Measurements from ENCODE around the gene KAZALD1. TPM values are rescaled to one million over a fixed set of nuclear protein-coding genes. Genes with fewer than 3 reads are reported as not detected.

Gene KAZALD1
- total RNA-seq, 1 donor from 2014 or later, result 12.1 TPM

DNA sequence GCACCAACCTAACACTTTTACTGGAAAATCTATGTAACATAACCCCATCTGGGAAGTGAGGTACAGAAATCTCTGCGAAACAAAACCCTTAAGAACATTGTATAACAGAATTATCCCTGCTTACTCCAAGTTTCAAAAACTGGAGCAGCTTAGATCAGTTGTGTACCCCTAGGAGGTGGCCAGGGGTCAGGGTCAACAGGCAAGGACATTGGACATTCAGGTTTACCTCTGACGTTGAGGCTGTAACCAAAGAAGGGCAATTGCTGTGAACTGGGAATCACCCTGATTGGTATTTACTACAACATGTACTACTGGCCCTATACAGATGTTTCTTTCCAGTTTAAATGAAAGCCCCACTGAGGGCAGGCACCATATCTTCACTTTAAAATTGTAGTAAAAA is 17.7 kb upstream of the KAZALD1 start:
- intact Hi-C loops (cut with DNase I), result no loop called here

DNA sequence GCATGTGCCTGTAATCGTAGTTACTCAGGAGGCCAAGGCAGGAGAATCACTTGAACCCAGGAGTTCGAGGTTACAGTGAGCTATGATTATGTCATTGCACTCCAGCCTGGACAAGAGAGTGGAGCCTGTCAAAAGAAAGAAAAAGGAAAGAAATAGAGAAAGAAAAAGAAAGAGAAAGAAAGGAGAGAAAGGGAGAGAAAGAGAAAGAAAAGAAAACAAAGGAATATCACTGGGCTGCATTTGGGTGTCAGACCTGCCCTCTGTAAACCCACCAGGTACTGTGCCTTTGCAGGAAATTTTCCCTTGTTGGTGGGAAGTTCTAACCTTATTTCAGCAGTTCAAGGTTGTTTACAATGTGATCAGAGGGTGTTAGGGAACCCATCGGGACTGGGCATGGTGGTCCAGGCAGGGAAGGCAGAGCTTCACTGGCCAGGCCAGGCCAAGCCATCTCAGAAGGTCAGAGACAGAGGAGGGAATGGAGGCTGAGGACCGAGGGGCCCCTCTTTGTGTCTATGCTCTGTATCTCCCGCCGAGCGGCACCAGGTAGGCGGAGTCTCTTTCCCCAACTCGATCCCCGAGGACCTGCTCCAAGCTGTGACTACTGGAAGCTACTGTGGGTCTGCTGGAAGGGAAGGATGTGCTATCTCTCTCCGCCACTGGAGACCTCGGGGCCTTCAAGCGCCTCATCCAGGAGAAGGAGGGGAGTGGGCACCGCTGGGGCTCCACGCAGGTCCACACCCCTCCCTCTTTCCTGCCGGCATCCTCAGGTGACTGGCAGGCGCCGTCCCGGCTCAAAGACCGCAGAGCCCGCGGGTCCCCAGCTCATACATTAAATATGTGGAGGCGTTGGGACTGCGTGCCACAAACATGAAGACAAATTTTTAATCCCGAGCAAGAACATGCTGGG is 15.2 kb upstream of the KAZALD1 start:
- intact Hi-C loops (cut with DNase I), result no loop called here
- no peak for DNase-seq (ENCODE audit: low spot score)

More for the DNA sequence above, 17.7 kb upstream of the KAZALD1 start:
- no peak for DNase-seq (ENCODE audit: low spot score)

DNA sequence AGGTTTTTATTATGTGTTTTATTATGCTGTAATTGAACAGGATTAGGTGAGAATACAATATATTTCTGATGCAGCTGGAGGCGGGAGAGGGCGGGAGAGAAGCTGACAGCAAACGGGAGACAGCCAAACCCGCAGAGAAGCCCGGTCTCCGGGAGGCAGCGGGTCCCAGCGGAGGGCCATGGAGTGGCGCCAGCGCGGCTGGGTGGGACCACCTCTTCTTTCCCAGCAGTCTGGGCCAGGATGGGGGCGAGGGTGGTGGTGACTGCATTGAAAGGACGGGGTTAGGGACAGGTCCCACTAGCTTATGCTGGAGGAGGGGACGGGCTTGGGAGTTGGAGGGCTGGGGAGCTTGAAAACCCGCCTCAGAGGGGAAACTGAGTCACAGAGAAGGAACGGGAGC is 14.5 kb upstream of the KAZALD1 start:
- intact Hi-C loops (cut with DNase I), result no loop called here
- DNase-seq (ENCODE audit: low spot score), result no peak

DNA sequence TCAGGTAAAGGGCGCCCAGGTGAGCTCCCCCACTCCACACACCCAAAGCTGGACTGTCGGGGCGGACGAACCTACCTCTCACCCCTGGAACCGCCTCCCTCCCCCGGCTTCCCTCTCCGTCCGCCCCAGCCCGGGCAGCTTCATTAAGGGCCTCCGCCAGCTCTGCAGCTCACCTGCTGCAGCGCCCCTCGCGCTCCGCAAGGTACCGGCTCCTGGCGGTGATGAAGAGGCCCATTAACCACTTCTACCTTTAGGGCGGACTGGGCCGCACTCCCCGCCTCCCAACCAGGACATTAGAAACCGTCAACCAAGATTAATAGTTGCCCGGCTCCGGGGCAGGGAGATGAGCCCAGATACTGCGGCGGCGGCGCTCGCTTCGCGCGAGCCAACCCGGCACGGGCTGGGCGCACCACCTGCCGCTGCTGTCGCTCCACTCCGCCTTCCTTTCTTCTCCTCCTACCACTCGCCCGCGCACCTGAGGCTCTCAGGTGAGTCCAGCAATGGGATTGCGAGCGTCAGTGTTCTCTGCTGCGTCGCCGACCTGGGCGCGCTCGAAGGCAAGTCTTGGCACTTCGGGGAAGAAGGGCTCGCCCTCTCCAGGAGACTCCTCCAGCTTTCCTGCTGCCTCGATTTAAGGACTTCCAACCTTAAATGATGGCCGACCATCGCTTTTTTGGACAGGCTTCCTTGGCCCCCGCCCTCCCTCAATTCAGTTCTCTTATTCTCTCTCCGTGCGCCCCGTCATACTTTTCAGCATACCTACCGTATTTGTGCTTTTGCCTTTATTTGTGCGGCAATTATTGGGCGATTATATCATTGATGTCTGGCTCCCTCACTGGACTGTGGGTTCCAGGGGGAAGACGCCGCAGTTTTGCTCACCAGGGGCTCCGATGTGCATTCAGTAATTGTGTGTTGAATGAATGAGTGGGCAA is 13.6 kb upstream of the KAZALD1 start:
- intact Hi-C loops (cut with DNase I), result no loop called here

DNA sequence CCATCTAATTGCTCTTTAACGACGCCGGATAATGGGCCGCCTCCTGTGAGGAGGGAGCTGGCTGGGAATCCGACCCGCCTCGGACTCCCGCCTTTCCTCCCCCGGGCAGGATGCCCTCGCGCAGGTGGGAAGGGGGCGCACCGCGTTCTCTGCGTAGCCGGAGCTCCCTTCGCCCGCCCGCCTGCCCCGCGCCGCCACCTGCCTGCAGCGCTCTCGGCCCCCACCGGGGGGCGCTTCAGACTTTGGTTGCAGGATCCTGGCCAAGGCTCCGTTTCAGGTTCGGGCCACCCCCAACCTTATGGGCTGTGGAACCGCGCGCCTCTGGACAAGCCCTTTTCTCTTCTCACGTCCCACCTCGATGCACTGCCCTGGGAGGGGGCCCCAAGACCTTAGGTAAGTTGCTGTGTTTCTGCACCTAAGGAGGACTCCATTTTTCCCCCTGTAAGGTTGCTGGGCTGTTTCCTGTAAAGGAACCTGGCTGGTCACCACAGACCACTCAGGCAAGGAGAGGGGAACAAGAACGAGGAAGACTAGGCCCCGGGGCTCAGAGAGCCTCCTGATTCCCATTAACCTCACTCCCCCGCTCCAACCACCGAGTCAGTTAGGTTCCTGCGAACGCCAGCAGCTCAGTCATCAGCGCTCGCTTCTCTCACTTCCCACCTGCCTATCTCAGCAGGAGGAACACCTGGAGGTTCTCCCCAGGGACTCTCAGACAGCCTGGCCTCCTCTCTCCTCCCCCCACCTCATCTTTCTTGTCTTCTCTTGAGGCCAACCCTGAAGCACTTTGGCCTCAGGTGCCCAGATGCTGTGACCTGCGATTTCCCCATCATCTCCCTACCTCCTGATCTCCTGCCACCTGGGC is 11.3 kb upstream of the KAZALD1 start:
- intact Hi-C loops (cut with DNase I), result loop anchor here (5.0 kb wide), 1 partner anchor 92 kb away; no protein-coding TSS in a partner anchor
- peak; percentile 85 for DNase-seq (ENCODE audit: low spot score)

More for the DNA sequence above, 13.6 kb upstream of the KAZALD1 start:
- peak; percentile 65 for DNase-seq (ENCODE audit: low spot score)

DNA sequence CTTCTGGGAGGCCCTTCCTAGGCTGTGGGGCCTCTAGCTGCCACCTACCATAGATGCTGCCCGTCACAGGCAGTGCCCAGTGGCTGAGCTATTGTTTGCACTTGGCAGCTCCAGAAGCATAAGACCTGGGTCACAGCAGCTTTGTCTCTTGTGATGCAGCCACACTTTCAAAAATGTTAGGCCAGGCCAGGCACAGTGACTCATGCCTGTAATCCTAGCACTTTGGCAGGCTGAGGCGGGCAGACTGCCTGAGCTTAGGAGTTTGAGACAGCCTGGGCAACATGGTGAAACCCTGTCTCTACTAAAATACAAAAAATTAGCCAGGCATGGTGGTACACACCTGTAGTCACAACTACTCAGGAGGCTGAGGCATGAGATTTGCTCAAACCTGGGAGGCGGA is 9.5 kb upstream of the KAZALD1 start:
- intact Hi-C loops (cut with DNase I), result loop anchor here (5.0 kb wide), 1 partner anchor 90 kb away; no protein-coding TSS in a partner anchor
- DNase-seq (ENCODE audit: low spot score), result no peak

DNA sequence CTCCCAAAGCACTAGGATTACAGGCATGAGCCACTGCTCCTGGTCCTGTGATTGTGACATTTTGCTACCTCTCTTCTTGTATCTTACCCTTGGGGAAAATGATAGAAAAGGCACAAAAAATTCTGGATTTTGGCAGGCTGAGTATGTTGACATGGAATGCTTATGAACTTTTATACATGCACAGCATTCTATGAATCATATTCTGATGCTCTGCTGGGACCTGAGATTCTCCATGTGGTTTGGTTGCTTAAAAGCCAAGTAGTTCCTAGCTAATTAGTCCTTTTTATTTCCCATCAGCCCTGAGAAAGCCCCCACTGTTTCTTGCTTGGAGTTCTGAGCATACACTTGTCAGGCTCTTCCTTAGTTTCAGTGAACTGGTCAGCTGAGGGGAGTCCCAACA is 8.3 kb upstream of the KAZALD1 start:
- intact Hi-C loops (cut with DNase I), result loop anchor here (5.0 kb wide), 1 partner anchor 89 kb away; no protein-coding TSS in a partner anchor
- DNase-seq (ENCODE audit: low spot score), result no peak

DNA sequence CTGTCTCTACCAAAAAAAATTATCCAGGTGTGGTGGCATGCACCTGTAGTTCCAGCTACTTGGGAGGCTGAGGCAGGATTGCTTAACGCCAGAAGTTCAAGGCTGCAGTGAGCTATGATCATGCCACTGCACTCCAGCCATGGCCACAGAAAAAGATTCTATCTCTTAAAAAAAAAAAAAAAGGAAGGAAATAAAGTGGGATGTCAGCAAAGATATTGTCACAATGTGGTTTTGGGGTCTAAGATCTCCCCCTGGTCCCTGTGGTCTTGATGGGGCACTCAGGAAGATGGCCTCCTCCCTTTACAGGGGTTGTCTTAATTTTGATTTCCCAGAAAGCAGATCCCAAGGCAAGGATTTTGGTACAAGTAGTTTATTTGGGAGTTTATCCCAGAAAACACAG is 7.4 kb upstream of the KAZALD1 start:
- no peak for DNase-seq (ENCODE audit: low spot score)
- intact Hi-C loops (cut with DNase I), result loop anchor here (5.0 kb wide), 1 partner anchor 88 kb away; no protein-coding TSS in a partner anchor

DNA sequence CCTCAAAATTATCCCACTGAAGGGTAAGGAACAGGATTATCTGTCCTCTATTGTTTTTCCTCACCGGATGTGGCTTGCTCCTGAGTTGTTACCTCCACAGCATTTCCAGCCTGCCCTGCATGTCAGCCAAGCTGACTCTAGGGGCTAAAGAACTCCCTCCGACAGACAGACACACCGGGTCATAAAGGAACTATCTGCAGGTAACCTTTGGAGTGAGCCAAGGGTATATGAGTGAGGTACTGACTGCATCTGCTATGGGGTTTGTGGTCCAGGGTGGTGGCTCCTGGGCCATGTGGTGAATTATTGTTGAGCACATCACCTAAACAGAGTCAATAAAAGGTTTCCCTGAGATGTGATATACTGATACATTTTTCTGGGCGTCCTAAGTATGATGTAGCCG is 6.9 kb upstream of the KAZALD1 start:
- intact Hi-C loops (cut with DNase I), result loop anchor here (5.0 kb wide), 1 partner anchor 87 kb away; no protein-coding TSS in a partner anchor
- no peak for DNase-seq (ENCODE audit: low spot score)

DNA sequence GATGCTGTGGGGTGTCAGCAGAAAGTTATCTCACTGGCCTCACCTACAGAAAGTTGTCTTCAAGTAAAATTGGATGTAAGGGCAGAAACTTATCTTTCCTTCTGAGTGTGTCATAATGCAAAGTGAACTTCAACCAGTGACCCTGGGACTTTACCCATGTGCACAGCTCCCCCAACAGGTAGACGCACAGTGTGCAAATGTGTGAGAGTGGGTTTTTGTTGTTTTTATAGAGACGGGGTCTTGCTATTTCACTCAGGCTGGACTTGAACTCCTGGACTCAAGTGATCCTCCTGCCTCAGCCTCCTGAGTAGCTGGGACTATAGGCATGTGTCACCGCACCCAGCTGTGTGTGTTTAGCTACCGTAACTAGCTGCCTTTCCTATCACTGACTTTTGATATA is 6.4 kb upstream of the KAZALD1 start:
- DNase-seq (ENCODE audit: low spot score), result no peak
- intact Hi-C loops (cut with DNase I), result no loop called here

DNA sequence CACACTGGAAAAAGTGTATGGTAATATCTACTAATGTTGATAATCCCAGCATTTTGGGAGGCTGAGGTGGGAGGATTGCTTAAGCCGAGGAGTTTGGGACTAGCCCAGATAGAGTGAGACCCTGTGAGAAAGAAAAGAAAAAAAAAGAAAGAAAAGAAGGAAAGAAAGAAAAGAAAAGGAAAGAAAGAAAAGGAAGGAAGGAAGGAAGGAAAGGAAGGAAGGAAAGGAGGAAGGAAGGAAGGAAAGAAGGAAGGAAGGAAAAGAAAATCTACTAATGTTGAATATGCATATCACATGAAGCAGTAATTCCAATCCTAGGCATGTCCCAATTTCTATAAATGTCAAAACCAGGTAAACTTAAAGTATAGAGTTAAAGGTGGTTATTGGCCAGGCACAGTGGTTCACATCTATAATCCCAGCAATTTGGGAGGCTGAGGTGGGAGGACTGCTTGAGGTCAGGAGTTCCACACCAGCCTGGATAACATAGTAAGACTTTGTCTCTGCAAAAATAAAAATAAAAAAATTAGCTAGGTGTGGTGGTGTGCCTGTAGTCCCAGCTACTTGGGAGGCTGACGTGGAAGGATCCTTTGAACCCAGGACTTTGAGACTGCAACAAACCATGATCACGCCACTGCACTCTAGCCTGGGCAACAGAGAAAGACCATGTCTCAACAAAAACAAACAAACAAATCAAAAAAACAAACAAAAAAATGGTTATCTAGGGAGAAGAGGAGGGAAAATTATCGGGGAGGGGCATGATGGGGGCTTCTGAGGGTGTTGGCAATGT is 5.2 kb upstream of the KAZALD1 start:
- DNase-seq (ENCODE audit: low spot score), result no peak
- intact Hi-C loops (cut with DNase I), result no loop called here

DNA sequence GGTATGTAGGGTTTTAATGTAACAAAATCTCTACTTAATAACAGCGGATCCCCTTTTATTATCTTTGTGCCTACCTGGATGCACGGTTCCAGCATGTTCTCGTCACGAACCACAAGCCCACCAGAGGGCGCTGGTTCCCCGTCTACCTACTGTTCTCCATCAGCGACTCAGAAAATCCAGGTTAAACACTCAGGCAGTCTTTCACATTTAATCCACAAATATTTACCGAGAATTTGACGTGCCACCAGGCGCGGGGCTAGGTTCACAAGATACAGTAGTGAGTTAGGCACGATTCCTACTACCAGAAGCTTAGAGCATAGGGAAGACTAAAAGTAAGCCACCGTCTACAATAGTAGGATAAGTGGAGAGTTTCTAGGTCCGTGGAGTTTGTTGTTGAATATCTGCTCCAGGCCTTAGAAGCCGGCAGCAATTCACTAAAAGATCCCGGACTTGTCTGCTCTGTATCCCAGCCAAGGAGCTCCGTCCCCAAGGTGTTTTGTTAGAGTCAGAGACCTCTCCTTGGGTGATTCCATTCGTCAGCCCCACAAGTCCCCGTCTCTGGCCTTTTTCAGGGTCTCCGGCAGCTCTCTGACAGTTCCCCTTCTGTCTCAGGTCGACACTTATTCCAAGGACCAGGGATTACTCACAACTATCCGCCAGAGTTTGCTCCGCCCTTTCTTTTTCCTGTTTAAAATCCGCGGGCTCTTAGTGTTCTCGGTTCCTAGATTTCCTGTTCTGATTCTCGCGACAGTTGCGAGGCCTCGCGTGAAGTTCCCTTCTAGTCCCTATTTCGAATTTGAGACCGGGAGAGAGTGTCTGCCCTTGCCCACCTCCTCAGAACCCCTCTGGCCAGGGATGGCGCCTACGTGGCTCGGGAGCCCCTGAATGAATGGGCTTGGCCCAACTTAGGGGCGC is 1.5 kb upstream of the KAZALD1 start:
- intact Hi-C loops (cut with DNase I), result loop anchor here (5.0 kb wide), 1 partner anchor 63 kb away; the partner anchor contains the start of gene LZTS2

DNA sequence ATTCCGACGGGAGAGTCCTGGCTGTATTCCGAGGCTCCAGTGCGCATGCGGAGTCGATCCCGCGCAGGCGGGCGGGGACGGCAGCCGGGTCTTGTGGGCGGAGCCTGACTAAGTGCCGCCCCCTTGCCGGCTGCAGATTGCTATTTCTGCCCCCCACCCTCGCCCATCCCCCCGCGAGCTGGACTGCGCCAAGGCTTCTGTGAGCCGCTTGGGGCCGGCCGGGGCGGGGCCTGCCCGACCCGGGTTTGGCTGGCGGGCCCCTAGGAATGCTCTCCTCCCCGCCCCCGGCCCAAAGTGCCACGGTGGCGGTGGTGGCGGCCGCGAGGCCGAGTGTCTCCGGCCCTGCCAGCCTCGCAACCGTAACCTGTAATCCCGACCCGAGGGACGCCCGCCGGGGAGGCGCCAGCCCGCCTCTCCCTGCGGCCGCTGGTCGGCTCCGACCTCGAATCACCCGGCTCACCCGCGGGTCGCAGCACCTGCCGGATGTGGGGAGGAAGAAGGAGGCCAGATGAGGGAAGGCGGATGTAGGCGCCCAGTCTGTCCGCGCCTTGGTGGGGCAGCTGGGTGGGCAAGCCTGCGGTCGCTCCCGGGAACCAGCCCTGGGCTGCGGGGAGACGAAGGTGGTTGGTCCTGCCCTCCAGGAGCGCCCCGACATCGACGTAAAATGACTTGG is 702 bp upstream of the KAZALD1 start:
- peak; percentile 98 for DNase-seq (ENCODE audit: low spot score)
- intact Hi-C loops (cut with DNase I), result loop anchor here (5.0 kb wide), 1 partner anchor 64 kb away; the partner anchor contains the start of gene LZTS2

More for the DNA sequence above, 1.5 kb upstream of the KAZALD1 start:
- DNase-seq (ENCODE audit: low spot score), result peak; percentile 92

DNA sequence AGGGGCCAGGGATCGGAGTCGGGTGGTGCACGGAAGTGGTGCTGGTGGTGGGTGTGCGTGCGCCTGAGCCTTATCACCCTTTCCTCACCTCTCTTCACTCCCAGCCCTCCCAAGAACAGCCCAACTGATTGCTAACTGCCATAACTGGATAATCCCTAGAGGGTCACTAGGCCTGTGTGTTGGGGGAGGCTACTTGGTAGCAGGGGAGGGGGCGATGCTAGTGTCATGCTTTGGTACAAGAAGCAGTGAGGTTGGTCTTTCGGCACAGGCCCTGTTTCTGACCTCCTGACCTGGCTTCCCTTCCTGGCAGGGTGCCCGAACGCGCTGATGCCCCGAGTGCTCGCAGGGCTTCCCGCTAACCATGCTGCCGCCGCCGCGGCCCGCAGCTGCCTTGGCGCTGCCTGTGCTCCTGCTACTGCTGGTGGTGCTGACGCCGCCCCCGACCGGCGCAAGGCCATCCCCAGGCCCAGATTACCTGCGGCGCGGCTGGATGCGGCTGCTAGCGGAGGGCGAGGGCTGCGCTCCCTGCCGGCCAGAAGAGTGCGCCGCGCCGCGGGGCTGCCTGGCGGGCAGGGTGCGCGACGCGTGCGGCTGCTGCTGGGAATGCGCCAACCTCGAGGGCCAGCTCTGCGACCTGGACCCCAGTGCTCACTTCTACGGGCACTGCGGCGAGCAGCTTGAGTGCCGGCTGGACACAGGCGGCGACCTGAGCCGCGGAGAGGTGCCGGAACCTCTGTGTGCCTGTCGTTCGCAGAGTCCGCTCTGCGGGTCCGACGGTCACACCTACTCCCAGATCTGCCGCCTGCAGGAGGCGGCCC is 652 bp downstream of the KAZALD1 start:
- DNase-seq (ENCODE audit: low spot score), result peak; percentile 80
- intact Hi-C loops (cut with DNase I), result loop anchor here (5.0 kb wide), 1 partner anchor 65 kb away; the partner anchor contains the start of gene LZTS2

DNA sequence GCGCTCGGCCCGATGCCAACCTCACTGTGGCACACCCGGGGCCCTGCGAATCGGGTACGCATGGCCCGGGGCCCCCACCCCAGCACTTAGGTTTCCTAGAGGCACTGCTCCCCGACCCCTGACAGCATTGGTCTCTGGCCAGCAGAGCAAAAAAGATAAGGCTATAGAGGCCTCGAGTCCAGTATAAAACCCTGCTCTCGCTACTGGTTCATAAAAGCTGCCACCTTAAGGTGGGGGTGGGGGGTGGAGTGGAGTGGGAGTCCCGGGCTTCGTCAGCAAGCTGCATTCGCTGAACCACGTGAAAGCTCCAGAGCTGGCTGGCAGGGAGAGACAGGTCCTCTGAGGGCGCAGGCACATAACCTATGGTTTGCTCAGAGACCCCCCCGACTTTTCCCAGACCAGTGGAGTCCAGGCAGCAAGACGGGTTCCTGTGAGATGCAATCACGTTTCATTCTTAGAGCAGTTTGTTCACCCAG is 1.3 kb downstream of the KAZALD1 start:
- intact Hi-C loops (cut with DNase I), result loop anchor here (5.0 kb wide), 1 partner anchor 66 kb away; the partner anchor contains the start of gene LZTS2
- DNase-seq (ENCODE audit: low spot score), result no peak
